ENCODE data around the gene COX17.

Gene COX17

DNA sequence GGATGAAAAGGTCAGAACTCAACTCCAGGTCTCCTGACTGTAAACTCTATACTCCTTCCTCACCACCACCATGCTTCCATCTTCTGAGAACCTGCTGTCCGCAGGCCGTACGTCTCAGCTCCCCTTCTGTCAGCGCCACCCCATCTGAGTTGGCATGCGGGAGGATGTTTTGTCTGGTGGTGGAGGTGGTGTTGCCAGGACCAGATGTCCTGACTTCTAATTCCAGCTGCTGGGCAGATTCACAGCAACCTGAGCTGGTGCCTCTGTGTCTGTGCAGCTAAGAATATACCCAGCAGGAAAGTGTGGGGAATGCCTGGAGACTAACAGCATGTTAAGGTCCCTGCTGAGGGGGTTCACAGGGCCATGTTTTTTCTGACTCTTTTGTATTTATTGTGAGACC is 56.3 kb downstream of the COX17 start:
- Histone ChIP-seq H3K9me3 (ENCODE audit: low read length) (no peaks in the 10 kb centered on the region), H2AFZ (ENCODE audit: low read length) (no peak overlapping the region), H3K27me3 (ENCODE audit: insufficient read depth, low read length) (no peaks in the 10 kb centered on the region), H3K79me2 (ENCODE audit: insufficient read depth, low read length) (no peaks in the 10 kb centered on the region), H4K20me1 (ENCODE audit: insufficient read depth, low read length) (no peaks in the 10 kb centered on the region), H3K4me2 (ENCODE audit: low read length) (no peak overlapping the region), H3K9me2 (ENCODE audit: low read depth, low read length) (no peaks in the 10 kb centered on the region), H3K4me3 (ENCODE audit: low read depth, low read length, poor library complexity, severe bottlenecking) (no peak overlapping the region), H3K36me3 (ENCODE audit: insufficient read depth, low read length) (no peaks in the 10 kb centered on the region), H3K9ac (ENCODE audit: low read length) (no peak overlapping the region), H3F3A (ENCODE audit: insufficient read depth, low read length) (no peaks in the 10 kb centered on the region), H3K27ac (ENCODE audit: low read depth, low read length, poor library complexity, severe bottlenecking) (no peak overlapping the region), H3K4me1 (ENCODE audit: insufficient read depth, low read length, severe bottlenecking) (no peaks in the 10 kb centered on the region)
- TF ChIP-seq EZH2 (IDR thresholded peaks at IDR 0.05; ENCODE audit: borderline replicate concordance, low read length): no peak
- TF ChIP-seq, protein P1, sequence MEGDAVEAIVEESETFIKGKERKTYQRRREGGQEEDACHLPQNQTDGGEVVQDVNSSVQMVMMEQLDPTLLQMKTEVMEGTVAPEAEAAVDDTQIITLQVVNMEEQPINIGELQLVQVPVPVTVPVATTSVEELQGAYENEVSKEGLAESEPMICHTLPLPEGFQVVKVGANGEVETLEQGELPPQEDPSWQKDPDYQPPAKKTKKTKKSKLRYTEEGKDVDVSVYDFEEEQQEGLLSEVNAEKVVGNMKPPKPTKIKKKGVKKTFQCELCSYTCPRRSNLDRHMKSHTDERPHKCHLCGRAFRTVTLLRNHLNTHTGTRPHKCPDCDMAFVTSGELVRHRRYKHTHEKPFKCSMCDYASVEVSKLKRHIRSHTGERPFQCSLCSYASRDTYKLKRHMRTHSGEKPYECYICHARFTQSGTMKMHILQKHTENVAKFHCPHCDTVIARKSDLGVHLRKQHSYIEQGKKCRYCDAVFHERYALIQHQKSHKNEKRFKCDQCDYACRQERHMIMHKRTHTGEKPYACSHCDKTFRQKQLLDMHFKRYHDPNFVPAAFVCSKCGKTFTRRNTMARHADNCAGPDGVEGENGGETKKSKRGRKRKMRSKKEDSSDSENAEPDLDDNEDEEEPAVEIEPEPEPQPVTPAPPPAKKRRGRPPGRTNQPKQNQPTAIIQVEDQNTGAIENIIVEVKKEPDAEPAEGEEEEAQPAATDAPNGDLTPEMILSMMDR (IDR thresholded peaks at IDR 0.05; ENCODE audit: low read length): no peak

Measured in OCI-LY1 (cell line).